ENCODE data around the gene PRKCB. TPM values are rescaled to one million over a fixed set of nuclear protein-coding genes. Genes with fewer than 3 reads are reported as not detected.
A peak's percentile ranks its signal among the peaks of the same experiment; 100 is the strongest.

Gene PRKCB
- total RNA-seq, 1 donor from 2014 or later, result not detected

DNA sequence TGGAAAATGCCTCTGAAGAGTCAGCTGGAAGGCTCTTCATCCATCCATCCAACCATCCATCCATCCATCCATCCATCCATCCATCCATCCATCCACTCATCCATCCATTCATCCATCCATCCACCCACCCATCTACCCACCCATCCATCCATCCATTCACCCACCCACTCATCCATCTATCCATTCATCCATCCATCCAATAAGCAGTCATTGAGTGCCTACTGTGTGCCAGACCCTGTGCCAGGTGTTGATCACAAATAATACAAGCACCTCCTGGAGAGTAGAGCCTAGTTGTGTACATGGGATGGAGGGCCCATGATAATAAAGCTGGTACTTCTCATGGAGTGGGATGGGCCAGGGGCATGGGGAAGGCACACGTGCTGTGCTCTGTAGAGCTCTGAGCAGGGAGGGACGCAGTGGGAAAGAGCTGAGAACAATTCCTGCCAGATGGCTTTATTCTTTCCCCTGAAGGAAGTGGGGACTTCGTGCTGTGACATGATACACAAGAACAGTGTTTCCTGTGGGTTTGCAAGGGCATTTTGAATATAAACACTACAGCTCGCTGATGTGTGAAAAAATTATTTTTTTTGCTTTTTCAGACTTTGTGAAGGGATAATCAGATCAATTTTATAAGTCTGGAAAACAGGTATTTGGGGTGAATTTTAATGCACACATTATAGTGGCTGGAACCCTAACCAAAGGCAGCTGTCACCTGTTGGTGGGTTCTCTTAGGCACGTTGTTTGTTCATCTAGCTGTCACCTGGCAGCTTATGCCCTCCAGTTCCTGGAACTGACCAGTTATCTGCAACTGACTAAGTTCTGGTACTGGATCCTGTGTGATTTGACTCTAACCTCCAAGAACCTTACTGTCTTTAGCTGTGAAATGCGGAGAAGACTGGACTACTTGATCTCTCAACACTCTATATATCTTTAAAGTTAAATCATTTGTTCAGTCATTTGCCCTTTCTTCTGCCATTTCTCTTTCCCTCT is 61.3 kb downstream of the PRKCB start:
- no peaks in the 10 kb centered on the region for H3K27me3 Mint-ChIP-seq (ENCODE audit: unreplicated experiment)
- no peak overlapping the region for H3K27ac Mint-ChIP-seq (ENCODE audit: unreplicated experiment)
- TF ChIP-seq, protein P1, sequence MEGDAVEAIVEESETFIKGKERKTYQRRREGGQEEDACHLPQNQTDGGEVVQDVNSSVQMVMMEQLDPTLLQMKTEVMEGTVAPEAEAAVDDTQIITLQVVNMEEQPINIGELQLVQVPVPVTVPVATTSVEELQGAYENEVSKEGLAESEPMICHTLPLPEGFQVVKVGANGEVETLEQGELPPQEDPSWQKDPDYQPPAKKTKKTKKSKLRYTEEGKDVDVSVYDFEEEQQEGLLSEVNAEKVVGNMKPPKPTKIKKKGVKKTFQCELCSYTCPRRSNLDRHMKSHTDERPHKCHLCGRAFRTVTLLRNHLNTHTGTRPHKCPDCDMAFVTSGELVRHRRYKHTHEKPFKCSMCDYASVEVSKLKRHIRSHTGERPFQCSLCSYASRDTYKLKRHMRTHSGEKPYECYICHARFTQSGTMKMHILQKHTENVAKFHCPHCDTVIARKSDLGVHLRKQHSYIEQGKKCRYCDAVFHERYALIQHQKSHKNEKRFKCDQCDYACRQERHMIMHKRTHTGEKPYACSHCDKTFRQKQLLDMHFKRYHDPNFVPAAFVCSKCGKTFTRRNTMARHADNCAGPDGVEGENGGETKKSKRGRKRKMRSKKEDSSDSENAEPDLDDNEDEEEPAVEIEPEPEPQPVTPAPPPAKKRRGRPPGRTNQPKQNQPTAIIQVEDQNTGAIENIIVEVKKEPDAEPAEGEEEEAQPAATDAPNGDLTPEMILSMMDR (IDR thresholded peaks at IDR 0.05), result no peak
- no peaks in the 10 kb centered on the region for H3K36me3 Mint-ChIP-seq (ENCODE audit: unreplicated experiment)
- no peak overlapping the region for H3K4me3 Mint-ChIP-seq (ENCODE audit: unreplicated experiment)
- H3K4me1 Mint-ChIP-seq (ENCODE audit: unreplicated experiment), result no peaks in the 10 kb centered on the region
- peak; percentile 38 for DNase-seq (ENCODE audit: extremely low spot score, unreplicated experiment)
- H3K9me3 Mint-ChIP-seq (ENCODE audit: unreplicated experiment), result no peaks in the 10 kb centered on the region

DNA sequence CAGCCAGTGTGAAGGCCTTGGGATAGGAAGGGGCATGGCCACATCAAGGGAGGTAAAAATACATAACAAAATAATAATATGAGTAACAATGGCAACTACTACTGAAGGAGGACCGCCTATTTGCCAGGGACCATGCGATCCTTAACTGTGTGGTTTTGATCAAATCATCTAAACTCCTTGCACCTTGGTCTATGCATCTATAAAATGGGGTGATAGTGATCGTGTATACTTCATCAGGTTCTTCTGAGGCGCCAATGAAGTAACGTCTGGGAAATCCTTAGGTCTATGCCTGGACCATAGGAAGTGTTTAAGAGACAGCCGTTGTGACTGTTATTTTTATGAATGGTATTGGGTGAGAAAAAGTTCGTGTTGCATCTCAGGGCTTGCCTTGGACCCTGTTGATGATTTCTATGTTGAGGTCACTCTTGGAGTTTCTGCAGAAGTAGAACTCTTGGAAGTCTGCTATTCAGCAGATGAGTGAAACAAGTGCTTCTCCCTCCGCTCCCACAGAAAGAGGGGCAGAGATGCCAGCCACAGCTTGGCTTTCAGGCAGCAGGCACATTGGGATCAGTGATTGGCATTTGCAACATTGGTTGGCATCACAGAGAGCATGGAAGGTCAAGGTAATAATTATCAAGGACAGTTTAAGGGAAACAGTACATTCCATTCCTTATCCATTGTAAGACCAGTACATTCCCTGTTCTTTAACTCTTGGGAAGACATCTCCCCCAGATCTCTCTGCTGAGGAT is 63.1 kb downstream of the PRKCB start:
- TF ChIP-seq, protein P1 (IDR thresholded peaks at IDR 0.05), result no peak
- Mint-ChIP-seq H3K36me3 (ENCODE audit: unreplicated experiment) (no peaks in the 10 kb centered on the region), H3K27ac (ENCODE audit: unreplicated experiment) (no peak overlapping the region), H3K27me3 (ENCODE audit: unreplicated experiment) (no peaks in the 10 kb centered on the region), H3K9me3 (ENCODE audit: unreplicated experiment) (no peaks in the 10 kb centered on the region), H3K4me1 (ENCODE audit: unreplicated experiment) (no peaks in the 10 kb centered on the region), H3K4me3 (ENCODE audit: unreplicated experiment) (no peak overlapping the region)
- DNase-seq (ENCODE audit: extremely low spot score, unreplicated experiment), result no peak

DNA sequence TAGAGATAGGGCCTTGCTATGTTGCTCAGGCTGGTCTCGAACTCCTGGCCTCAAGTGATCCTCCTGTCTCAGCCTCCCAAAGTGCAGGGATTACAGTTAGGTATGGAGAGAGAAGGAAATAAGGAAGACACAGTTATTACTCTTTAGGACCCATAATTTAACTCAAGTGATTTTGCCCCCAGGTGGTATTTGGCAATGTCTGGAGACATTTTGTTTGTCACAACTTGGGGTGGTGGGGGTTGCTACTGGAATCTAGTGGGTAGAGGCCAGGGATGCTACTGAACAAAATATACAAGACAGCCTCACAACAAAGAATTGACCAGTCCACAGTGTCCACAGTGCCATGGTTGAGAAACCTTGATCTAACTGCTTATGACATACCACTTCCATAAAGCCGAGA is 64.1 kb downstream of the PRKCB start:
- H3K4me3 Mint-ChIP-seq (ENCODE audit: unreplicated experiment), result no peak overlapping the region
- TF ChIP-seq, protein P1 (IDR thresholded peaks at IDR 0.05), result no peak
- H3K36me3 Mint-ChIP-seq (ENCODE audit: unreplicated experiment), result no peaks in the 10 kb centered on the region
- H3K27me3 Mint-ChIP-seq (ENCODE audit: unreplicated experiment), result no peaks in the 10 kb centered on the region
- peaks cover 7% of the 10 kb centered on the region for H3K4me1 Mint-ChIP-seq (ENCODE audit: unreplicated experiment)
- no peak overlapping the region for H3K27ac Mint-ChIP-seq (ENCODE audit: unreplicated experiment)
- H3K9me3 Mint-ChIP-seq (ENCODE audit: unreplicated experiment), result no peaks in the 10 kb centered on the region
- DNase-seq (ENCODE audit: extremely low spot score, unreplicated experiment), result no peak

DNA sequence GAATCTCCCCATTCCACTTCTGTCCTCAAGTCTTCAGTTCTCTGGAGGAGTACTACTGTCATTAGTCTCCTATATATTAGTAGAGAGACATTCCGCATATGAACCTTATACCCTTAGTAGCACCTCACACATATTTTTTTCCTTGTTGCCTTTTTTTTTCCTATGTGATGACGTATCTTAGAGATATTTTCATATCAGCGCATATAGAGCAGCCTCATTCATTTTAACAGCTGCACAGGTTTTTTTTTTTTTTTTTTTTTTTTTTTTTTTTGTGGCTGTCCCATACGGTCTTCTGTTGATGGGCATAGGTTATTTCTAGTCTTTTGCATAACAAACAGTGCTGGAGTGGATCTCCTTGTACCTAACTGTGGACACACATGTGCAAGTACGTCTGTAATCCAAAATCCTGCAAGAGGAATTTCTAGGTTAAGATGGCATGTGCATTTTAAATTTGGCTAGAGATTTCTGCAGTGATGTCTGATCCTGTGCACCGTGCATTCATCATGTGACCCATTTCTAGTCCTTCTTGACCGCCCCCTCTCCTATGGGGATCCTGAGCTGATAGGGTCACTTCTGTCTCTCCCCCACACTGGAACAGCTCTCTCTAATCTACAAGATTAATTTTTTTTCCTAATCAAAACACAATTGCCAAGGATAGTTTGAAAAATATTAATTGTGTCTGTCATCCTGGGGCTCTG is 64.8 kb downstream of the PRKCB start:
- DNase-seq (ENCODE audit: extremely low spot score, unreplicated experiment), result no peak
- Mint-ChIP-seq H3K9me3 (ENCODE audit: unreplicated experiment) (no peaks in the 10 kb centered on the region), H3K27me3 (ENCODE audit: unreplicated experiment) (no peaks in the 10 kb centered on the region), H3K36me3 (ENCODE audit: unreplicated experiment) (no peaks in the 10 kb centered on the region), H3K4me3 (ENCODE audit: unreplicated experiment) (no peak overlapping the region), H3K27ac (ENCODE audit: unreplicated experiment) (no peak overlapping the region), H3K4me1 (ENCODE audit: unreplicated experiment) (peaks cover 15% of the 10 kb centered on the region)
- TF ChIP-seq, protein P1 (IDR thresholded peaks at IDR 0.05), result no peak
